OCI-LY3 (cell line): ENCODE results near the gene USPL1.

Experiments used
- H2AFZ ChIP-seq: fragments of 200-600, 300-600 bp; shearing (Covaris generic); 2 replicates; pipeline ENCODE4 v1.6.0; 2014; ENCODE audit warnings: antibody characterized with exemption, low read depth, low read length
- H3K27ac ChIP-seq: fragments of 200-600, 300-600 bp; sonication (generic); 2 replicates; pipeline ENCODE4 v1.5.1; 2014; ENCODE audit warnings: mild to moderate bottlenecking, low read length, moderate library complexity, mixed read lengths
- H3K27me3 ChIP-seq: fragments of 200-600, 300-600 bp; sonication (generic); 2 replicates; pipeline ENCODE4 v1.6.1; 2014; ENCODE audit warnings: low read depth, low read length, mixed read lengths
- H3K36me3 ChIP-seq: fragments of 200-600, 300-600 bp; sonication (generic); replicated peaks from 2 replicates; pipeline ENCODE3; 2014; ENCODE audit warnings: low read depth, low read length, mixed read lengths
- H3K4me1 ChIP-seq: fragments of 300-600, 200-600 bp; sonication (generic); 2 replicates; pipeline ENCODE4 v1.6.1; 2014; ENCODE audit warnings: low read length, mixed read lengths
- H3K4me2 ChIP-seq: fragments of 200-600, 300-600 bp; sonication (generic); 2 replicates; pipeline ENCODE4 v1.6.1; 2014; ENCODE audit warnings: low read length, mixed read lengths
- H3K4me3 ChIP-seq: fragments of 300-600, 200-600 bp; sonication (generic); 2 replicates; pipeline ENCODE4 v1.5.1; 2014; ENCODE audit warnings: antibody characterized with exemption, mild to moderate bottlenecking, low read length, moderate library complexity
- H3K79me2 ChIP-seq: fragments of 300-600, 200-600 bp; shearing (Covaris generic); 2 replicates; pipeline ENCODE4 v1.6.1; 2014; ENCODE audit warnings: mild to moderate bottlenecking, low read length, mixed read lengths
- H3K9ac ChIP-seq: fragments of 300-600, 200-600 bp; shearing (Covaris generic); 2 replicates; pipeline ENCODE4 v1.6.0; 2014; ENCODE audit warnings: mild to moderate bottlenecking, low read length, moderate library complexity
- H3K9me3 ChIP-seq: fragments of 200-600, 300-600 bp; shearing (Covaris generic); 2 replicates; pipeline ENCODE4 v1.6.1; 2014; ENCODE audit warnings: low read length, mixed read lengths; ENCODE audit not compliant: insufficient read depth
- H4K20me1 ChIP-seq: fragments of 200-600, 300-600 bp; sonication (generic); 2 replicates; pipeline ENCODE4 v1.6.1; 2016; ENCODE audit warnings: low read length, mixed read lengths; ENCODE audit not compliant: insufficient read depth
- EZH2phosphoT487 ChIP-seq: fragments of 200-600 bp; shearing (Covaris generic); IDR thresholded peaks from 2 replicates; pipeline ENCODE4 v1.6.1; 2018; ENCODE audit warnings: antibody characterized with exemption, mixed run types, low read depth
- TF ChIP-seq, protein P1 (sequence below): fragments of 200-600, 300-600 bp; sonication (generic); IDR thresholded peaks from 2 replicates; pipeline ENCODE4 v1.5.1; 2014; ENCODE audit warnings: antibody characterized with exemption, low read length, low read depth

Gene USPL1

DNA sequence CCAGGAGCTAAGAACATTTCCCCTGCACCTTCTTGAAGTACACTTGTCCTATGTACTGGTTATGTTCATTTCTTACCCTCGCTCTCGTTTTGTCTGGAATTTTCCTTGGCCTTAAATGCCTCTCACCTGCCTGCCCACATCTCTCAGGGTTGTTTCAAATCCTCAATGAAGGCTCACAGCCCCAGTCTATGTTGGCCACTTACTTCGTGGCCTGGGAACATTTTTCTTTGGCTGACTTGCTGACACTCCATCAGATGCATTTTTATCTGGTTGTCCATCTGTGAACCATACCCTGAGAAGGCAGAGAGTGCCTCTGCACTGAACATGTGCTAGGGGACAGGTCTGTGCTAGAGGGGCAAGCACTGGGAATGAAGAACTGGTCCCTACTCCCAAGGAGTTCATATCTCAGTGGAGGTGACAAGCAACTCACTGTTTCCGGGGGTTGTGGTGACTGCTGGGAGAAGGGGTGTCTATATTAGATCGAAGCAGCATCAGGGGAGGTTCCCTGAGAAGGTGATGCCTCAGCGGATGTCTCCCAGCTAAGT, 53.6 kb downstream of the USPL1 start:
- no peak overlapping the region for H3K4me2 ChIP-seq
- no peaks in the 10 kb centered on the region for H3K9me3 ChIP-seq
- H4K20me1 ChIP-seq: no peaks in the 10 kb centered on the region
- no peak overlapping the region for H3K27ac ChIP-seq
- H3K79me2 ChIP-seq: no peaks in the 10 kb centered on the region
- no peak overlapping the region for H2AFZ ChIP-seq
- no peaks in the 10 kb centered on the region for H3K36me3 ChIP-seq
- H3K9ac ChIP-seq: no peak overlapping the region
- H3K27me3 ChIP-seq: peaks cover 3% of the 10 kb centered on the region; the same call in 1 of the 2 replicates
- TF ChIP-seq, protein P1, sequence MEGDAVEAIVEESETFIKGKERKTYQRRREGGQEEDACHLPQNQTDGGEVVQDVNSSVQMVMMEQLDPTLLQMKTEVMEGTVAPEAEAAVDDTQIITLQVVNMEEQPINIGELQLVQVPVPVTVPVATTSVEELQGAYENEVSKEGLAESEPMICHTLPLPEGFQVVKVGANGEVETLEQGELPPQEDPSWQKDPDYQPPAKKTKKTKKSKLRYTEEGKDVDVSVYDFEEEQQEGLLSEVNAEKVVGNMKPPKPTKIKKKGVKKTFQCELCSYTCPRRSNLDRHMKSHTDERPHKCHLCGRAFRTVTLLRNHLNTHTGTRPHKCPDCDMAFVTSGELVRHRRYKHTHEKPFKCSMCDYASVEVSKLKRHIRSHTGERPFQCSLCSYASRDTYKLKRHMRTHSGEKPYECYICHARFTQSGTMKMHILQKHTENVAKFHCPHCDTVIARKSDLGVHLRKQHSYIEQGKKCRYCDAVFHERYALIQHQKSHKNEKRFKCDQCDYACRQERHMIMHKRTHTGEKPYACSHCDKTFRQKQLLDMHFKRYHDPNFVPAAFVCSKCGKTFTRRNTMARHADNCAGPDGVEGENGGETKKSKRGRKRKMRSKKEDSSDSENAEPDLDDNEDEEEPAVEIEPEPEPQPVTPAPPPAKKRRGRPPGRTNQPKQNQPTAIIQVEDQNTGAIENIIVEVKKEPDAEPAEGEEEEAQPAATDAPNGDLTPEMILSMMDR: no peak
- H3K4me1 ChIP-seq: peaks cover 16% of the 10 kb centered on the region
- H3K4me3 ChIP-seq: no peak overlapping the region

DNA sequence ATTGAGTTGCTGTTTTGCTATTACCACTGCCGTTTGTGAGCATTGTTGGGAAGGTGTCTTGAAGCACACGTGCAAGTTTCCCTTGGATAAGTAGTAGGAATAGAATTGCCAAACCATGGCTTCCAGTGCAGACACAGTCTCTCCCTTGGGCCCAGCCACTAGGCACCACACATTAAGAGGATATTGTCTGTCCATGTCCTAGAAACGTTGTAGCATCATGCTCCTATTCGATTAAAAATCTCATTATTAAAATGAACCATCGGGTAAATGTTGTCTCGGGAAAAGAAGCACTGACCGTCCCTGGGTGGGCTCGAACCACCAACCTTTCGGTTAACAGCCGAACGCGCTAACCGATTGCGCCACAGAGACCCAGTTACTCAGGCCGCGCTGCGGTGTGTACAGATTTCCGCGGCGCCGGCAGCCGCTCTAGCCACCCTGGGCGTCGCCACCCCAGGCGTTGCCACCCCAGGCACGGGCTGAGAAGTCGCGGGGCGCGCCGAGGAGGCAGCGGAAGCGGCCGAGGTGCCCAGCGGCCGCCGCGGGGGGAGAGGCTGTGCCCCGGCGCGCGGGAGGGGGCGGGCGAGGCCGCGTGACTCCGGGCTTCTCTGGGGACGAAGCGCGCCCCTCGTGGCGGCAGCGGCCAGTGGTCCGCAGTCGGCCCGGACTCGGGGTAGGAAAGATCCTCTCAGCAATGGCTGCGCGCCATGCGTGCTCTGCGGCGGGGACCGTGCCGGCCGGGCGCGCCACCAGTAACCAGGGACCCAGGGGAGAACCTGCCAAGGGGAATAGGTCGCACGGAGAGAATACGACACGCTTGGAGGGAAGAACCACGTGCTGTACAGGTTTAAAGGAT, 56.2 kb downstream of the USPL1 start:
- Histone ChIP-seq H3K4me3 (peak overlapping the region; percentile 74), H3K9ac (peak overlapping the region; percentile 38), H3K79me2 (no peaks in the 10 kb centered on the region), H3K9me3 (no peaks in the 10 kb centered on the region), H2AFZ (peak overlapping the region; percentile 27), H3K4me2 (peak overlapping the region; percentile 78), H3K4me1 (peaks cover 16% of the 10 kb centered on the region), H3K27ac (no peak overlapping the region), H3K36me3 (no peaks in the 10 kb centered on the region), H4K20me1 (no peaks in the 10 kb centered on the region), H3K27me3 (peaks cover 8% of the 10 kb centered on the region)
- no peak for TF ChIP-seq EZH2phosphoT487
- TF ChIP-seq, protein P1: peak; percentile 64

DNA sequence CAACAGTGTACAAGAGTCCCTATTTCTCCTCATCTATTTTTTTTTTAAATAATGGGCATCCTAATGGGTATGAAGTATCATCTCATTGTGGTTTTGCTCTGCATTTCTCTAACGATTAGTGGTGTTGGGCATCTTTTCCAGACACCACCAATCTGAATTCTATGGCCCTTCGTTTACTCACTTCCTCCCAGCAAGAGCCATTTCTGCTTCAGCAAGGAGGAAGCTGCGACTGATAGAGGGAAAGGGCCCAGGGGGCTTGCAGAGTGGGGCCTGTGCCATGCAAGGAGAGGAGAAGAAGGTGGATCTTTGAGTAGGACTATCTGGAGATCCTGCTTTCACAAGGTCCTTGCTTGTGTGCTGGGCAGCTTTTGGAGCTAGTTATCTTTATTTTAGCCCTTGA, 58.0 kb downstream of the USPL1 start:
- H3K9me3 ChIP-seq: no peaks in the 10 kb centered on the region
- no peak overlapping the region for H3K4me3 ChIP-seq
- H3K79me2 ChIP-seq: no peaks in the 10 kb centered on the region
- no peak overlapping the region for H3K4me2 ChIP-seq
- H2AFZ ChIP-seq: no peak overlapping the region
- peaks cover 8% of the 10 kb centered on the region for H3K27me3 ChIP-seq
- no peak overlapping the region for H3K9ac ChIP-seq
- no peaks in the 10 kb centered on the region for H3K36me3 ChIP-seq
- TF ChIP-seq EZH2phosphoT487: no peak
- TF ChIP-seq, protein P1: no peak
- H3K4me1 ChIP-seq: peaks cover 21% of the 10 kb centered on the region
- no peaks in the 10 kb centered on the region for H4K20me1 ChIP-seq
- H3K27ac ChIP-seq: no peak overlapping the region

DNA sequence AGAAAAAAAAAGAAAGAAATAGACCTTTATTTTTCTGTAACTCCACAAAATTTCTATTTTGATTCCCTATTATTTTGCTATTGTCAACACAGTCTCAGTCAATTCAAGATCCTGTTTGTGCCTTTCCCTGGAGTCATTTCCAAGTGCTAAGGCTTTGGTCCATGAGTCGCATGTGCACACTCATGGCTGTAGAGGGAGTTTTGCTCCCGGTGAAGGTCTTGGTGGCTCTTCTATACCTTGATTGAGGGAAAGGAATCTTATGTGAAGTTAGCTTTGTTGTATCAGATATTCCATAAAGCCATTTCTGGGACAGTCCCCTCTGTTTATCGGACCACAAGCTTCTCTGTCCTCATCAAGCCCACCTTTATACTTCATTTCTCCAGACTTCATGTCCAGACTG, 59.0 kb downstream of the USPL1 start:
- Histone ChIP-seq H3K4me2 (no peak overlapping the region), H3K36me3 (no peaks in the 10 kb centered on the region), H3K79me2 (no peaks in the 10 kb centered on the region), H3K9me3 (no peaks in the 10 kb centered on the region), H3K9ac (no peak overlapping the region), H3K4me1 (peaks cover 21% of the 10 kb centered on the region), H3K27ac (no peak overlapping the region), H3K4me3 (no peak overlapping the region), H3K27me3 (peaks cover 8% of the 10 kb centered on the region), H2AFZ (no peak overlapping the region), H4K20me1 (no peaks in the 10 kb centered on the region)
- TF ChIP-seq, protein P1: peak; percentile 12; the same call in 1 of the 2 replicates
- no peak for TF ChIP-seq EZH2phosphoT487
